ENCODE data around the gene STUB1. TPM values are rescaled to one million over a fixed set of nuclear protein-coding genes. Genes with fewer than 3 reads are reported as not detected.

Gene STUB1
- polyA plus RNA-seq, 2 of the 4 experiments (the other 2 are of a cell fraction) = 60.6 to 93.5 TPM

GRCh38 chr16:700684-701584 is 20.7 kb downstream of the STUB1 start:
- no peak for FAIRE-seq
- H3K4me2 ChIP-seq = peak overlapping the region; percentile 78
- peak overlapping the region; percentile 21; the same call in 1 of the 3 replicates for H3K4me3 ChIP-seq
- TF ChIP-seq ZSCAN20 (CRISPR knock-in tag; IDR thresholded peaks at IDR 0.05) = no peak
- TF ChIP-seq HDAC2 (IDR thresholded peaks at IDR 0.05) = no peak
- peak; percentile 31; the same call in 1 of the 2 replicates for TF ChIP-seq MAX (IDR thresholded peaks at IDR 0.05)
- TF ChIP-seq GATA3 (IDR thresholded peaks at IDR 0.05; ENCODE audit: borderline replicate concordance) = no peak
- TF ChIP-seq REST (IDR thresholded peaks at IDR 0.05) = peak; percentile 98
- no peak for TF ChIP-seq JUN (IDR thresholded peaks at IDR 0.05)
- CTCF ChIA-PET = interaction anchor here (2.2 to 4.1 kb wide), 3 partner anchors 10 to 84 kb away, joined by 9 to 33 read pairs (median 11); no protein-coding TSS in a partner anchor
- ATAC-seq = peak; percentile 36 to 64; a peak in 4 of 6 replicates
- DNase-seq (ENCODE audit: low read depth in 1 of 2, low spot score in 1 of 2) = no peak
- POLR2A ChIA-PET = interaction anchor here (1.4 kb wide), 1 partner anchor 20 kb away, joined by 3 read pairs; the partner anchor contains the start of gene ANTKMT
- no peak overlapping the region for H3K27ac ChIP-seq
- peaks cover 19% of the 10 kb centered on the region for H3K4me1 ChIP-seq
- H3K9me3 ChIP-seq = no peaks in the 10 kb centered on the region
- 12% methylated on average over 19 of the region's 76 CpGs for WGBS (ENCODE audit: missing lambda C conversion rate)

- TF ChIP-seq TP53 (CRISPR knock-in tag; IDR thresholded peaks at IDR 0.05) (no peak), SMC3 (IDR thresholded peaks at IDR 0.05) (no peak), ELK1 (IDR thresholded peaks at IDR 0.05; ENCODE audit: low read depth, low read length) (no peak), MAZ (IDR thresholded peaks at IDR 0.05; ENCODE audit: borderline replicate concordance, low read depth, low read length) (no peak)
- no peak for DNase-seq (ENCODE audit: low read depth in 1 of 2, low spot score in 1 of 2)
- POLR2A ChIA-PET = interaction anchor here (1.4 kb wide), 2 partner anchors 12 to 19 kb away, joined by 3 to 4 read pairs; partner anchors contain the start of genes ANTKMT and WDR24
- CTCF ChIA-PET = interaction anchor here (1.7 to 25.1 kb wide), 5 partner anchors 9 to 83 kb away, joined by 9 to 656 read pairs (median 11); partner anchors contain the start of genes ANTKMT, CCDC78, CIAO3 and HAGHL
- Histone ChIP-seq H3K4me2 (no peak overlapping the region), H3K9me3 (no peaks in the 10 kb centered on the region), H3K27ac (no peak overlapping the region), H3K4me3 (no peak overlapping the region), H3K4me1 (peaks cover 32% of the 10 kb centered on the region)
- FAIRE-seq = no peak
- no peak for ATAC-seq
- WGBS (ENCODE audit: missing lambda C conversion rate) = 68% methylated on average over 19 of the region's 19 CpGs
Measured at GRCh38 chr16:702341-702740, 22.1 kb downstream of the STUB1 start.

GRCh38 chr16:703406-703805 is 23.2 kb downstream of the STUB1 start:
- no peak for TF ChIP-seq KDM5A (IDR thresholded peaks at IDR 0.05)
- Histone ChIP-seq H3K9me3 (no peaks in the 10 kb centered on the region), H3K4me3 (no peak overlapping the region), H3K4me2 (no peak overlapping the region), H3K4me1 (peaks cover 33% of the 10 kb centered on the region), H3K27ac (no peak overlapping the region)
- 55% methylated on average over 6 of the region's 12 CpGs for WGBS (ENCODE audit: missing lambda C conversion rate)
- DNase-seq (ENCODE audit: low read depth in 1 of 2, low spot score in 1 of 2) (no peak), FAIRE-seq (no peak), ATAC-seq (peak in 1 of 2 experiments; percentile 28; a peak in 3 of 6 replicates)
- POLR2A ChIA-PET = interaction anchor here (1.4 kb wide), 1 partner anchor 13 kb away, joined by 4 read pairs; the partner anchor contains the start of gene WDR24
- CTCF ChIA-PET = interaction anchor here (1.1 to 25.1 kb wide), 10 partner anchors 7 to 83 kb away, joined by 3 to 656 read pairs (median 10); partner anchors contain the start of genes ANTKMT, CCDC78, CIAO3 and HAGHL

- ChIA-PET CTCF (interaction anchor here (1.1 to 25.1 kb wide), 7 partner anchors 8 to 82 kb away, joined by 3 to 656 read pairs (median 8); partner anchors contain the start of genes ANTKMT, CCDC78, CIAO3 and HAGHL), POLR2A (no interaction called here)
- no peak for DNase-seq (ENCODE audit: low read depth in 1 of 2, low spot score in 1 of 2)
- H3K4me1 ChIP-seq = peaks cover 33% of the 10 kb centered on the region
- no peak for FAIRE-seq
- H3K4me3 ChIP-seq = no peak overlapping the region
- no peak overlapping the region for H3K27ac ChIP-seq
- no peaks in the 10 kb centered on the region for H3K9me3 ChIP-seq
- ATAC-seq = no peak
- WGBS (ENCODE audit: missing lambda C conversion rate) = 78% methylated on average over 5 of the region's 7 CpGs
- no peak overlapping the region for H3K4me2 ChIP-seq
- TF ChIP-seq CTCF (IDR thresholded peaks at IDR 0.05) (no peak), CBX8 (IDR thresholded peaks at IDR 0.05) (no peak), ZC3H11A (IDR thresholded peaks at IDR 0.05) (no peak), HOXA7 (CRISPR knock-in tag; IDR thresholded peaks at IDR 0.05) (no peak), MAX (IDR thresholded peaks at IDR 0.05) (no peak), JUNB (IDR thresholded peaks at IDR 0.05) (no peak), TP53 (CRISPR knock-in tag; IDR thresholded peaks at IDR 0.05) (no peak), E2F6 (IDR thresholded peaks at IDR 0.05; ENCODE audit: borderline replicate concordance, low read depth) (no peak), SREBF2 (IDR thresholded peaks at IDR 0.05) (no peak), ZSCAN20 (CRISPR knock-in tag; IDR thresholded peaks at IDR 0.05) (no peak), RCOR1 (IDR thresholded peaks at IDR 0.05; ENCODE audit: low read depth, low read length) (no peak), CBX2 (IDR thresholded peaks at IDR 0.05; ENCODE audit: borderline replicate concordance, low read depth) (no peak)
Measured at GRCh38 chr16:704047-704446, 23.8 kb downstream of the STUB1 start.
